CD1c-positive myeloid dendritic cell (primary cell): ENCODE results near the gene IPO13.

Experiments used
- DNase-seq: peaks from one replicate; pipeline ENCODE4 v3.0.0-alpha.2; 2016; ENCODE audit errors: extremely low spot score

IPO13 gene

DNA sequence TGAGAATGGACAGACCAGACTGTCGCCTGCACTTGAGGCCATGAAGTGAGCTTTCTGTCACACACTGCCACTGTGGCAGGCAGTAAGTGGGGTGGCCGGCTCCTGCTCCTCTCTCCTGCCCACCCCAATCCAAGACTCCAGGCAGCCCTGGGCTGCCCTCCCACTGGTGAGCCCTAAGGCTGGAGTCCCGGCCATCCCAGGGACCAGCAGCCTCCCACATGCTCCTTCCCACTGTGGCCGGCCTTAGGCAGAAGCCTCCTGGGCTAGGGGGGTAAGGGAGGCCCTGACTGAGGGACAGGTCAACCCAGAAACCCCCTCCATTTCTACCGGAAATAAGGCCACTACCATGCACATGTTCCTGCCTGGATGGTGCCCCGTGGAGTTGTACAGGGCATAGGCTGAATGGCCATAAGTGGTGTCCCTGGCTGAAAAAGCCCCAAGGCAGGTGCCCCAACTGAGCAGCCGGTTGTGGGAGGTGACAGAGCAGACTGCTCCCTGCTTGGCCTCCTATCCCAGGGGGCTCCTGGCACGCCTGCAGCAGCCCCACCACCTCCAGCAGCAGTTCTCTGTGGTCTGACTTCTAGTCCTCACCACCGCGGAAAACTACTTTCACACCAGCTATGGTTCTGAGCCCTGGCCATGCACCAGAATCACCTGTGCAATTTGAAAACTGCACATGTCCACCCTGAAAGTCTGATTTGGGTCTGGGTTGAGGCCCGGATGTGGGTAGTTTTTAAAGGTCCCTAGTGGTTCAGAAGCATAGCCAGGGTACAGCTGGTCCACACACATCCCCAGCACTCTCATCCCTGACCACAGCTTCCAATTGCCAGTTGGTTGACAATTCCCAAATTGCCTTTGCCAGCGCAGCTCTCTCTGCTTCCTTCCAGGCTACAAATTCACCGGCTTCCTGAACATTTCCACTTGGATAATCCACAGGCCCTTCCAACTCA lies 14.8 kb upstream of the IPO13 start:
- no peak for DNase-seq

GRCh38 chr1:43932786-43933385 lies 13.9 kb upstream of the IPO13 start:
- DNase-seq: no peak

- no peak for DNase-seq
Measured at GRCh38 chr1:43933386-43934100, 13.2 kb upstream of the IPO13 start, which contains the start of gene ARTN. Gene ARTN (plus strand): TSS chr1:43933801. CDS start chr1:43935657, 1,856 bp downstream.

GRCh38 chr1:43934101-43934985 lies 12.4 kb upstream of the IPO13 start:
- peak; percentile 64 for DNase-seq

DNA sequence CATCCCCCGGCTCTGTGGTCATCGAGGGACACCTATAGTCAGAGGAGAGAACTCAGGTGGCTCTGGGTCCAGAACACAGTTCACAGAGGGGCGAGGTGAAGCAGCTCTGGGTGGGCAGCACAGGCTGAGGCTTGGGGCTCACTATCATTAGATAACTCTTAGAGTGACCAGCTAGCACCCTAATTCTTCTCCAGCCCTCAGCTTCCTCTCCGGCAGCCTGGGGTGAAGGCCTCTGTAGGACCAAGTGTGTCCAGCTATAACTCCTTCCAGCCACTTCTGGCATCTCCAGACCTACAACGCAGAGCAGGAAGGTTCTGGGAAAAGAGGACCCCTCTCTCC lies 11.8 kb upstream of the IPO13 start:
- no peak for DNase-seq

- DNase-seq: no peak
Measured at GRCh38 chr1:43935711-43936427, 10.9 kb upstream of the IPO13 start.

DNA sequence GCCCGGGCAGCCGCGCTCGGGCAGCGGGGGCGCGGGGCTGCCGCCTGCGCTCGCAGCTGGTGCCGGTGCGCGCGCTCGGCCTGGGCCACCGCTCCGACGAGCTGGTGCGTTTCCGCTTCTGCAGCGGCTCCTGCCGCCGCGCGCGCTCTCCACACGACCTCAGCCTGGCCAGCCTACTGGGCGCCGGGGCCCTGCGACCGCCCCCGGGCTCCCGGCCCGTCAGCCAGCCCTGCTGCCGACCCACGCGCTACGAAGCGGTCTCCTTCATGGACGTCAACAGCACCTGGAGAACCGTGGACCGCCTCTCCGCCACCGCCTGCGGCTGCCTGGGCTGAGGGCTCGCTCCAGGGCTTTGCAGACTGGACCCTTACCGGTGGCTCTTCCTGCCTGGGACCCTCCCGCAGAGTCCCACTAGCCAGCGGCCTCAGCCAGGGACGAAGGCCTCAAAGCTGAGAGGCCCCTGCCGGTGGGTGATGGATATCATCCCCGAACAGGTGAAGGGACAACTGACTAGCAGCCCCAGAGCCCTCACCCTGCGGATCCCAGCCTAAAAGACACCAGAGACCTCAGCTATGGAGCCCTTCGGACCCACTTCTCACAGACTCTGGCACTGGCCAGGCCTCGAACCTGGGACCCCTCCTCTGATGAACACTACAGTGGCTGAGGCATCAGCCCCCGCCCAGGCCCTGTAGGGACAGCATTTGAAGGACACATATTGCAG lies 10.2 kb upstream of the IPO13 start:
- DNase-seq: peak; percentile 72

- DNase-seq: no peak
Measured at GRCh38 chr1:43937179-43937865, 9.4 kb upstream of the IPO13 start.

GRCh38 chr1:43938383-43938782 lies 8.4 kb upstream of the IPO13 start:
- no peak for DNase-seq

DNA sequence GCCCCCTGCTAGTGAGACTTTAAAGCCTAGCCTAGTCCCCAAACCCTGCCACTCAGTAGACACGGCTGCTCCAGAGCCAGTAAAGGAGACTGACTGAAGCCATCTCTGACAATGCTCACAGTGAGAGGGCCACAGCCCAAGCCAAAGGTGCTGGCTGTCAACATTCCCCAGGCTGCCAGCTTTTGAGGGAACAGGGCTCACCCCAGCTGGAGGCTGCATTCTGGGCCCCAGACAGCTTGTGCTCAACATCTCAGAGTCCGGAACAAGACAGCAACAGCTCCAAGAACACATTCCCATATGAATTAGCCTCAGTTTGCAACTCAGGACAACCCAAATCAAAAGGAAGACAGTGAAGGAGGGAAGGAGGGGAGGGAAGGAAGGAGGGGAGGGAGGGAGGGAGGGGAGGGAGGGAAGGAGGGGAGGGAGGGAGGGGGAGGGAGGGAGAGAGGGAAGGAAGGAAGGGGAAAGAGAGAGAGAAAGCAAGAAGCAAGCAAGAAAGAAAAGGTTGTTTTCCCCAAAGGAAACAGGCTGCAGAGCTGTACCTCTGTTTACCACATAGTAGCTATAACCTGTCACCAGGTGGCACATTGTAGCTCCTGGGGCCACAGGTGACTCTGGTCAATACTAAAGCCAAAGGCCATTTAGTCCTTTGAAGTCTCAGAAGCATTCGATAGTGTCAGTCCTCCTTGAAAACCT lies 7.7 kb upstream of the IPO13 start:
- no peak for DNase-seq

DNA sequence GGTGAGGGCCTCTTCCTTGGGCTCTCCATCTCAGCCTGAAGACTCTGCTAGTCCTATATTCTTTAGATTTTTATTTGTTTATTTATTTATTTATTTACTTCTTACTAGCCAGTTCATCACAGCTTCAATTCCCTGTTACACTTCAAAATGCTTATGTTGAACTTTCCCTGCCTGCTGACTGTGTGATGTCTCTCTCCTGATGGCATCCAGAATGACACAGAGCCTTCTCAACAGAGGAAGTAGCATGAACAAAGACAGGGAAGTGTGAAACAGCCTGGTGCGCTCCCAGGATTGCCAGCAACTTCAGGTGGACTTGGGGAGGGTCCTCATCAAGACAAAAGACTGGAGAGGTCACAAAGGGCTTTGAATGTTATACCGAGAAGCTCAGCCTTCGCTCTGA lies 4.3 kb upstream of the IPO13 start:
- no peak for DNase-seq

- DNase-seq: no peak
Measured at GRCh38 chr1:43944860-43945259, 1.9 kb upstream of the IPO13 start.

DNA sequence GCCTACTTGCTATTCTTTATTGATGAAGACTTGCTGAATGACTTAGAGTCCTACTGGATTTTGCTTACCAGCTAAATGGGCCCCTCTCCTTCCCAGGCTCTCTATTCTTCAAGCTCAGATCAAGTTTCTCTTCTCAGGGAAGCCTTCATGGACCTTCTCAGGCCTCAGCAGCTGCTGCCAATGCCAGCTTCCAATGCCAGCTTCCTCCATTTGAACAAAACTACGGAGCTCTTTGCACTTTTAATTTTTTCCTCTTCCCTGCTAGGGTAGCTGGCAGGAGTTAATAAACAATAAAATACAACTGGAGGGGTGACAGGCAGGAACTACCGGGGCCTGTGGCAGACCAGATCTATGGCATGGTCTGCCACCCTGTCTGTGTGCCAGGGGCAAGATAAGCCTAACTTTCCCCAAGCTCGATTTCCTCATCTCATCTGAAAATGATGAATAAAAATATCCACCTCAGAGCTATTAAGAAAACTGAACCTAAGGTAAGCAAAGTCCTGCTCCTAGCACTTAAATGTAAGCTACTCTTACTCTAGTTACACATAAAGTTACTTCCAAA lies 995 bp upstream of the IPO13 start:
- no peak for DNase-seq

DNA sequence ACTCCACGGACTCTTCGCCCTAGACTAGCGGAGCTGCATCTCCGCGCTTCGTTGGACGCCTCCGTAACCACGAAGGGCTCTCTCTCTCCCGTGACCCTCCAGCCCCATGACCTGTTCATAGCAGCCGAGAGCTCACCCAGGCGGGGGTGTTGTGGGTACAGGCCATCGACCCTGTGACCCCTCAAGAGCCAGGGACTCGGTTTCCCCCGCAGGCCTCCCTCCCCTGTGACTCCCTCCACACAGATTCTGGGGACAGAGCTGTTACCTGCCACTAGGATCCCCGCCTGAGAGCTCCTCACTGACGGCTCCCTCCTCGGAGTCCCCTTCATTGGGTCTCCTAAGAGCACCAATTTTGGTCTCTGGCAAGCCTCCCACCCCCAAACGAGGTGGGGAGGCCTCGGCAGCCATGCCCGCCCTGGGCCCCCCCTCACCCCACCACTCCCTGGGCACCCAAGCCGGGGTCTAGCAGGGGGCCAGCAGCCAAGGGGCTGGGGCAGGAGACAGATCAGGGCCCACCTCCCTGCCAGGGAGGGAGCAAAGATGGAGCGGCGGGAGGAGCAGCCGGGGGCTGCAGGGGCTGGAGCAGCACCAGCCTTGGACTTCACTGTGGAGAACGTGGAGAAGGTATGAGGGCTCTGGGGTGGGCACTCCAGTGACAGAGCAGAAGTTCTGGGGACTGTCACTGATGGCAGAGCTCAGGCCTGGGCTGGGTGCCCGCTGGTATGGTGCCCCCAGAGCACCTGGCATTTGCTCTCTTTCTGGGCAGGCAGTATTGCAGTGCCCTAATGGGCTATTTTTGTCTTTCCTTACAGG lies 517 bp downstream of the IPO13 start:
- no peak for DNase-seq

DNA sequence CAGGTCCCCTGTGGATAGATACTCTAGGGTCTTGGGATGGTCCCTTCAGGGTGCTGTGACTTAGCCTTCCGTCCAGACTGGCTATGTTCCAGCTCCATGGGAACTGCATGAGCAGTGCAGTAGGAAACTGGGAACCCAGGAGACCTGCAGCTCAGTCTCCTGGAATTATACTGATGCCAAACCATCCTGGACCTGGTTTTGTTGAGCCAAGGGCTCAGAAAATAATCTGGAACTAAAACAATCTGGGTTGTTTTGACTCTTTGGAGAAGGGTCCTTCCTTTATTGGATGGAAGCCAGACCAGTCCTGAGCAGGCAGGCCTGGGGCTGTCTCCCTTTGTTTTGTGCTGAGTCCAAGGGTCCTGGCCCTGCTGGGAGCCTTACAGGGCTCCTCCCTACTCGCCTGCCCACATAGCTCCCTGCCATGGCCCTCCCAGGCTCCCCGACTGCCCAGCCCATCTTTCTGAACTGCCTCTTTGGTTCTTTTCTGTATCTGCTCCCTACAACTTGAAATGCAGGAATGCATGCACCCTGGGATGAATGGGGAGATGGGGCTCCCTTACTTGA lies 1.2 kb downstream of the IPO13 start:
- DNase-seq: no peak

DNA sequence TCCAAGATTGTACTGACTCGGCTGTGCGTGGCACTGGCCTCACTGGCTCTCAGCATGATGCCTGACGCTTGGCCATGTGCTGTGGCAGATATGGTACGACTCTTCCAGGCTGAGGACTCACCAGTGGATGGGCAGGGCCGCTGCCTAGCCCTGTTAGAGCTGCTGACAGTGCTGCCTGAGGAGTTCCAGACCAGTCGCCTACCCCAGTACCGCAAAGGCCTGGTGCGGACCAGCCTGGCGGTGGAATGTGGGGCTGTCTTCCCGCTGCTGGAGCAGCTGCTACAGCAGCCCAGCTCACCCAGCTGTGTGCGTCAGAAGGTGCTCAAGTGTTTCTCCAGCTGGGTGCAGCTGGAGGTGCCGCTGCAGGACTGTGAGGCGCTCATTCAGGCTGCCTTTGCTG lies 2.9 kb downstream of the IPO13 start:
- DNase-seq: no peak
